NCI-H1092 treated with DMSO at 0.1 percent for 48 hours (cell line): ENCODE measurements around the gene GRAMD1B.

Experiments
- DNase-seq: peaks from one replicate; lab custom pipeline; 2025; lab: John Stamatoyannopoulos, UW

Gene GRAMD1B

DNA sequence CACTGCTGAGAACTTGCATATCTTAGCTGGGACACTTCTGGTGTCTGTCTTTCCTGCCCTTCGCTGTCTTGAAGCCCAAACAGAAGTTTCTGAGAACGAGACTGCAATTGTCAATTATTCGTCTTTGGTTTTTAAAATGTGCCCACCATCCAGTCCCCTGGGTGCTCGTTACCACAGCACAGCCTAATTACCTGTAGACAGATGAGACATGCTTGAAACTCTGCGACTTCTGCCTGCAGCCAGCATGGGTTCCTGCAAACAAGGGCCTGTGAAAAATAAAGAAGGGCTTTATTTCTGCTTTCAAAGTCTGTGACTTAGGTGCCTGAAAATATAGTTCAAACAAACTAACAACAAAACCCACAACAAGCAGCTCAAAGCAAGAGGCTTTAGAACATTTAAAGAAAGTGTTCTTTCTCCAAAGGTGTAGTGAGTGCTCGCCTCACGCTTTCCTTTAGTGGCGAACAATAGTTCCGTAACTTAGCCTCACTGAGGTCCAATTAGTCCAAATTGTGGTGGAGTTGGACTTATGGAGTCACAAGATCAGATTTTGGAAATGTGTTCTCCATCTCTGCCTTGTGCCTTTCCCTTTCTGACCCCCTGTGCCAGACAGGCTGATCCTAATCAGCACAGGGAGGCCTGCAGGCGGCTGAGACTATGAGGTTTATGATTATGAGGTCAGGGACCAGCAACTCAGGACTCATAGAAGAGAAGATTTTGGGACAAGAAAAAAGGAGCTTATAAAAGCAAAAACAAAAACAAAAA, 20.4 kb upstream of the GRAMD1B start:
- DNase-seq = no peak

DNA sequence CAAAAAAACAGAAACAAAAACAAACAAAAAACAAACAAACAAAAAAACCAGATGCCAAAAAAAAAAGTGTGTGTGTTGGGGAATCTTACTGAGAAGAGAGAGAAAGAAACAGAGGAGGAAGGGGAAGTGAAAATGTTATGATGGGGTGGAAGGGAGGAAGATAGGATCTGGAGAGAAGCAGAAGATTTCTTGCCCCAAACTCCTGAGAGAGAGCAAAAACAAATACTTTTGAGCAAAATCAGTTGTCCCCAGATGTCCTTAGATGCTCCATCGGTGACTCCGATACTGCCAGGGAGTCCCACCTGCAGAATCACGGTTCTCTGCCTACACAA, 19.9 kb upstream of the GRAMD1B start:
- no peak for DNase-seq

DNA sequence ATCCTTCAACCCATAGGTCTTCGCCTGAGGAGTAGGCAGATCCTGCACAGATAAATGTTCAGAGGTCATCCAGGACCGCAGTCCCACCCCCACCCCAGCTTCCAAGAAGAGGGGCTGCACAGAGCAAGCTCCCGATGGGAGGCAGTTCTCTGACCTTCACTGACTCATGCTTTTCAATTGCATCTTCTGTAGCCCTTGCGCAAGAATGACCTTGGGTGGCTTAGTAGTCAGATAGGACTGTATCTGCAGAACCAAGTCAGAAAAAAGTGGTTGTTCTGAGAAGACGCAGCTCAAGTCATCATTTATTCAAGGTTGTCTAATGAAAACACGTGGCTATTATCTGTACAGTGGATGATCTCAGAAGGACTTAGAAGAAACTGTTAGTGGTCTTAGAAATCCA, 16.4 kb upstream of the GRAMD1B start:
- DNase-seq = no peak

DNA sequence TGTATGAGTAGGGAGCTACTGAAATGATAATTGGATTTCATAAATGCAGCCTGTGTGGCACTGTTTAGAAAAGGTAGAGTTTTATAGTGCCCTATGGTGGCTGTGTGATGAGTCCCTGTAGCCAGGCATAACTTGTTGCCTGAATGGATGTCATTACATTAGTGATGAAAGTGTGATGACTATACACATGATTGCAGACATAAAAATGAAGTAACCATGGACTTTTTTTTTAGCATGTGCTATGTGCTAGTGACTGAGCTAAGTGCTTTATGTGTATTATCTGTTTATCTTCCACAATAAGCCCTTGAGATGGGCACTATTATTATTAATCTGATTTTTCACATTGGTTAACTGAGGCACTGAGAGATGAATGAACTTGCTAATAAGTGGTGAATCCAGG, 13.5 kb upstream of the GRAMD1B start:
- no peak for DNase-seq

DNA sequence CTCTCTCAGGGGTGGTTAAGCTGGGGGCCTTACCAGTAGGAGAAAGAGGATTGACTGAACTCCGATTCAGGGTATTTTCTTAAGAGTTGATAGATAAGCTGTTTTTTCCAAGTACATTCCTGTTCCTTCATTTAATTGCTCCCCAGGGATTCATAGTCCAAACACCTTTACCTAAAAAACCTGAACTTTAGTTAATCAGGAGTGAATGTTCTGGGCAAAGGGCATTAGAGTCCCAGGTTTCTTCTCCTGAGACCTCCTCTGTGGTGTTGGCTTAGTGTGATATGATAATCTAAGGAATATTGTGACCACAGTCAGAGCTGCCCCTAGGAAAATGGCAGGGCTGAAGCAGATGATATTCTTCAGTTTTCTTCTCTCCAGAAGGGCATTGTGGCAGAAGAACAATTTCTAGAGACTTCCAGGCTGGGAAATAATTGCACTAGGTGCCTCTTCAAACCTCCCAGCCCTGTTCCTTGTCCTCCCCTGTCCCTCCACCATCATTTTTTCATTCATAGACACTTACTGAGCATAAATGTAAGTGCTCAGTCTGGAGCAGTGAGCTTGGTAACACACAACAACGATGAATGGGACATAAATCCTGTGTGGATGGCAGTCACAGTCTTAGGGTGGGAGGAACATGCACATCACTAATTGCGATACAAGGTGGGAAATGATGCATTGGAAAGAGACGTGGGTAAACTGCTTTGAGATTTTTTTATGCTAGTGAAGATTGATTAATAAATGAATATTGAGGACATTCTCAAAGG, 11.5 kb upstream of the GRAMD1B start:
- no peak for DNase-seq

DNA sequence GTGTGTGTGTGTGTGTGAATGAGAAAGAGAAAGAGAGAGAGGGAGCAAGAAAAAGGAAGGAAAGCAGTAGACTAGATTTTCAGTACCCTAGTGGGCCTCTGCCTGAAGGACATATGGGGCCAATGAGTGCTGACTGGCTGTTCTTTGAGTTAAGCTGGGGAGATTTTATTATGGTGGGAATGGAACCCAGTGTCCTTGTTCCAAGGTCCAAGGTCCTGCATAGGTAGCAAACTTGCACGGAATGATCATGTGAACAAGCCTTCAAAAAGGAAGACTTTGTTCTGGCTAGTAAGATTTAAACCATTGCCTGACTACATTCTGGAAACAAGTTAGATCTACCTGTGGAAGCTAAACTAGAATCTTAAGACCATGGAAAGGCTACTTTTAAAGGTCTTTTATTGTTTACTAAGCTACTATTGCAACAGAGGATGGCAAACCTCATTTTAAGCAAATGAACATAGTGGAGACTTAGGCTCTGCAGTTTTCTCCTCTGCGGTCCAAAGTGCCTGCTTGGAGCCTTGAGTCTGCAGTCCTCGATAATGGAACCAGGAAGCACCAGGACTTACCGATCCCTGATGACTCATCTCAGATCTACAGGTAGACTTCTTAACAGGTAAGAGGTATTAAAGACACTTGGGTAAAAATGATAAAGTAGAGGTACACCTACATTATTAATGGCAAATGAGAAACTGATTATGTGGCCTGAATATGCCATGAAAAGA, 10.2 kb upstream of the GRAMD1B start:
- no peak for DNase-seq

DNA sequence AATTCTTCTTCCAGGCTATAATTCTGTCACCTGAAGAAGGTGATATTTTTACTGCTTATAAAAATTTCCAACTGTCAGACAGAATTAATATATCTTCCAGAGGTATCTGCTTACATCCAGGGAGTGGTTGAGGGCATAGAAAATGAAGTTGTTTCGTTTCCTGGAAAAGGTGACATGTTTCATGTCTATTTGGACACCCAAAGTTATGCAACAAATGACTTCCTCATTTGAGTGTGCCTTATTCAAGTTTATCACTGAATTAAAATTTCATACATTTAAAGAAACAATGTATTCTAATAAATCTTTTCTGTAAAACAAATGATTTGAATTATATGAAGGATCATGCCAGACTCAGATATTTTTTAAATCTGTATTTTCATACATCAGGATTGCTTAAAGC, 8.5 kb upstream of the GRAMD1B start:
- no peak for DNase-seq

DNA sequence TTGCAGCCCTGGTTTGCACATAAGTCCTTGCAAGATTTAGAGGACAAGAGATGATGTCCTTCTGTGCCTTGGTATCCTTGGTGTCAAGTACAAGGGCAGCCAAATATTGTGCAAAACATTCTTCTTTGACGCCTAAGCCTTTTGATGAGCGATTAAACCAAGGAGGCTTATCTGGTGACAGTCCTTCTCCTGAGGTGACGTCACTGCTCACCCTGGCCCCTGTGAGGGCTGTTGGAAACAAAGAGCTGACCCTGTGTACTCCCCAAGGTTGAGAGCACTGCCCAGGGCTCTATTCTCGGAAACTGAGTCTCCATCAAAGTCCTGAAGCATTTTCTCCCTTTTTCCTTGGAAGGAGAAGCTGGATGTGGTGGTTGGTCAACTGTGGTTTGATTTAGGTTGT, 4.7 kb upstream of the GRAMD1B start:
- no peak for DNase-seq

DNA sequence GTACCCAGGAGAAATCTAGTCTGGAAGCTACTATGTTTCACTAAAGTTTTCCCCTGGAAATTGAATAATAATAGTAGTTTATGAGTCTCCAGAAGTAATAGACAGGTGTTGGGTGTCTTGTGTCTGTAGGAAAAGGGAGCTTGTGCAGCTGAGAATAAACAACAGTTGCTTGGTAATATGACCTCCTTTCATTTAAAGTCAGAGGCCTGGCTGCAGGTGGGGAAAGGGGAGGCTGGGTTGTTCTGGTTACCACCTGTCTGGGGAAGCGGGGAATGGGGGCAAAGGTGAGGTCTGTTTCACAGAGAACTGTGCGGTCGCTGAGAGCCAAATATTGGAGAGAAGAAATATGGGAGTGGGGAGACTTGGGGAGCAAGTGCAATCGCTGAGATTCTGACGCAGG, 3.3 kb upstream of the GRAMD1B start:
- DNase-seq = no peak

DNA sequence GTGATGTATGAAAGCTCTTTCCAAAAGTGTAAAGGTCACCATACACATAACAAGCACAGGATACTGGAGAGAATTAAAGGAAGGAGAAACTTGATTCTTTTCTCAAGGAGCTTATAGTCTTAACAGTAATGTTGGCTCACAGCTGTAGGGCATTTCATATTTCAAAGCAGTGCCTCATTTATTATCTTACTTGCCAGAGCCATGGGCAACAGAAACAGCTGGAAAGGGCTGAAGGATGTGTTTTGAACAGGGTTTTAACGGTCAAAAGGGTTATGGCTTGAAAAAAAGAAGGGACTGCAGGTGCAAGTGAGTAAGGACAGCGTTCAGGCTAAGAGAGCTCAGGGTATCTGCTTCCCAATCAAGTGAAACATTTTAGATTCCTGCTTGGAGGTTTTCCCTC, 2.7 kb upstream of the GRAMD1B start:
- no peak for DNase-seq

DNA sequence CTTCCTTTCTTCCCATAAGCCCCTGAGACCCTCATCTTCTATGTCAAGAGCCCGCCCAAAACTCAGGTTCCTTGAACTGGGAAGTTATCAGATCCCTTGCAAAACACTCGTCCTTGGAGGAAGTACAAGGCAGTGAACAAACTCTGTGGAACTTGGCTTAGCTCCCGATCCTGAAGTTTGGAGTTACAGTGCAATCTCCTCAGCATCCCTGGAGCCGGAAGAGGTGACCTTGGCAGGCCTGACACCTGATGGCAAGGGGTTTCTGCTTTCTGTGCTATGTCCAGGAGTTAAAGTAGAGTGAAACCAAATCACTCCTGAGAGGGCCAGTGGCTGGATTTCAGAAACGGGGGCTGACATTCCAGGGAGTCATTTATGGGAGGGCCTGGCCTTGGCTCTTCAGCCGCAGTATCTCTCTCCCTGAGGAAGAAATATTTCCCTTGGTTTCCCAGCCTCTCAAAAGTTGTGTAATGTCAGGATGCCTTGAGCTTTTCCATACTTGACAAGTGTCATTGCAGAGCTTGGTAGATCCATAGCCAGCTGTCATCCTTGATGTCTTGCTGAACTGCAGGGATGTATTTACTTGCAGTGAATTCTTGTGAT, 1.9 kb upstream of the GRAMD1B start:
- no peak for DNase-seq

DNA sequence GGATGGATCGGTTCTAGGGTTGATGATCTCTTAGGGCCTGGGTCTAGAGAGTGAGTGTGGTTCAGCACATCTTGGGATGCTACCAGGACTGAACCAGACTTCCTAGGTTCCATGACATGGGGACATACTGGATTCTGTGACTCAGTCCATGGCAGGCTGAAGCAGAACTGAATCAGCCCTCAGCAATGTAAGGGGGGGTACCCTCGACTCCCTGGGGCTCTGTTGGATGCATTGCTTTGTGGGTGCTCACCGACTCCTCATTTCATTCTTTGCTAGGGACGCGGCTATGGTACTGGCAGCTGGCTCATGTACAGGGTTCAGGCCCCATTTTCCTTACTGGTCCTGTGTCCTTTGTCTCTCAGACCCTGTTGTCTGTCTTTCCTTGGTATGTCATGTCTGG, 733 bp upstream of the GRAMD1B start:
- DNase-seq = no peak

DNA sequence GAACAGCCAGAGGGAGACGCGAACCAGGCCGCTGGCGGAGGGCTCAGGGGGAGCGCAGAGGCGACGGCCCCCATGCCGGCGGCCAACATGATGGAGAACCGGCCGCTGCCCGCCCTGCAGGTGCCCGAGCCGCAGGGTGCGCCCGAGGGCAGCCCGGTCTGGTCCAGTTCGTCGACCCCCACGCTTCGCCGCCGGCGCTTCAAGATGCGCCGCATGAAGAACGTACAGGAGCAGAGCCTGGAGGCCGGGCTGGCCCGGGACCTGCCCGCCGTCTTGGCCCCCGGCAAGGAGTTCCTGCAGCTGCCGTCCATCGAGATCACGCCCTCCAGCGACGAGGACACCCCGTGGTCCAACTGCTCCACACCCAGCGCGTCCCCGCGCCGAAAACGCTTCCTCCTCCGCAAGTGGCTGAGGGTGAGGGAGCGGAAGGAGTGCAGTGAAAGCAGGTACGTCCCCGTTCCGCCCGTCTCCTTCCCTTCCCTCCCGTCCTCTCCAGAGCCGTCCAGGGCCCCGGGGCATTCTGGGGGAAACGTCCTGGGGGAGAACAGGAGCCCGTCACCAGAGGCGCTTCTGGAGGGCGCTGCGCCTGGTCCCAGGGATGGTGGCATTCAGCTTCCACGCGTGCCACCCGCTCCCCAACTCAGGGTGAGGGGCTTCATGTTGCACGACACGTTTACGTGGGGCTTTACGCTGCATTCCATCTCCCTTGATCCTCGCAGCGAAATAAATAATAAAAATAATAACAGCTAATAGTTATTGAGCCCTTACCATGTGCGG, 840 bp downstream of the GRAMD1B start:
- no peak for DNase-seq

DNA sequence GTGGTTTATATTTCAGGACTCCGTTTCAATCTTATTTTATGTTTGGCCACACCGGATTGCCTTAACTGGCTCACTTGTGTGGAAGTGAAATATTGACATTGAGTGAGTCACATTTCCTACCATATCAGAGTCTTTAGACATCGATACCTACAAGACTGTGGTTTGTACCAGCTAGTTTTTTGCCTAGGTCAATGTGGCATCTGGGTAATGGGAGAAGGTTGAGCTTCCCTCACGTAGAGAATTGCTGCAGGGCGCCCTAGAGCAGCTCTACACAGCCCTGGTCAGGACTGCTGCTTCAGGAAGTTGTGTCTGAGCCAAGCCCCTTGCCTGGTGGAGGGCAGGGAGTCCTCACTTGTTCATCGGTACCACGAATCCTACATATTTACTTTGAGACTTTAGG, 1.6 kb downstream of the GRAMD1B start:
- no peak for DNase-seq

DNA sequence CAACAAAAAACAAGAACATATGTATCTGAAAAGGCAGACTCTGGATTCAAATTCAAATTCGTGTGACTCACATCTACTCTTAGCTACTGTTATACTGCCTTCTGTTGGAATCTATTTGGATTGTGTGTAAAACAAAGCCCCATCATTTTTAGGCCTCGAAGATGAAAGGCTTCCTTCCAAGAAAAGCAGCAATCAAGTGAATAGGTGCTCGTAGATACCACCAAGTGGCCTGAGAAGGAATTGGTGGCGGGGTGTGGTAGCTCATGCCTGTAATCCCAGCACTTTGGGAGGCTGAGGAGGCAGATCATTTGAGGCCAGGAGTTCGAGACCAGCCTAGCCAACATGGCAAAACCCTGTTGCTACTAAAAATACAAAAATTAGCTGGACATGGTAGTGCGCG, 4.2 kb downstream of the GRAMD1B start:
- DNase-seq = no peak

DNA sequence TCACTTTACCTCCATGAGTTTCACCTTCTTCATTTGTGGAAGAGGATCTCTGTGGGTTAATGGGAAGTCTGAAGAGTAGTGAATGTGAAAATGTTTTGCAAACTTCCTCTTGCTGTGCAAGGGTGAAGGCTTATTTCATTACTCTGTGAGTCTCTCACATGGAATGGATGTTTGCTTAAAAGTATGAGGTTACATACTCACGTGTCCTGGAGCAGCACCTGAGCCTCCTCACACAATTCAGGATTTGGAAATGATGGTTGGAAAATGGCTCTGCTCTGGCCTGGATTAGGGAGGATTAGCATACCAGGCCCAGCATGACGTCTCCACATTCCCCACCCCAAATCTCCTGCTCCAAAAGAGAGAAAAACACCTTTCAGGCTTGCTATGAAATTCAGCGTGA, 4.8 kb downstream of the GRAMD1B start:
- no peak for DNase-seq

DNA sequence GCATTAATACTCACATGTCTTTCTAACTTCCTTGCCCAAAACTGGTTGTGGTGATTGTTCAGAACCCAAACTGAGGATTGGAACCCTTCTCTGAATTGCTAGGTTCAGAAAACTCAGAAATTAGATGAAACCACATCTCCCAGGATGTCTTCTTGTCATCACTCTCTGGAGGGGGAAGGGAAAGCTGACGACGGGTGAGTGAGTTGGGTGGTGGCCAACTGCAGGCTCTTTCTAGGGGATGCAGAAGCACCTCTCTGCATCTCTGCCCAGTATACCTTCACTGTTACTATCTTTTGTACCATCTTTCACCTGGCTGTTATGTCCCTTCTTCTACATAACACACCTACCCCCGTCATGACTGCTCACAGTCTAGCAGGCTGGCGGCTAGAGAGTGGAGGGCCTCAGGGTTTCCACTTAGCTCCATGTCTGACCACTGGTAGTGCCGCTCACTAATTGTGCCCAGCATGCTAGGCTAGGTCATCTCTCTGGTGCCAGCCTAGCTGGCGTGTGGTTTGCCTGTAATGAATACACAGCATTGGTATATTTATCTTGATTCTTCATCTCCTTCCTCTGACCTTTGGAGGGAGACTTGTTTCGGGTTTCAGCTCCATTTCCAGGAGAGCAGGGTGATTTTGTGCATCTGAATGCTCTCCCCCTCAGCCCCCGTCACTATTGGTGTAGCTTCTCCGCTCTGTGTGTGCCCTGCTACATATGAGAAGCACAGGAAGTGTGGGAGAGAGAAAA, 7.3 kb downstream of the GRAMD1B start:
- DNase-seq = no peak

DNA sequence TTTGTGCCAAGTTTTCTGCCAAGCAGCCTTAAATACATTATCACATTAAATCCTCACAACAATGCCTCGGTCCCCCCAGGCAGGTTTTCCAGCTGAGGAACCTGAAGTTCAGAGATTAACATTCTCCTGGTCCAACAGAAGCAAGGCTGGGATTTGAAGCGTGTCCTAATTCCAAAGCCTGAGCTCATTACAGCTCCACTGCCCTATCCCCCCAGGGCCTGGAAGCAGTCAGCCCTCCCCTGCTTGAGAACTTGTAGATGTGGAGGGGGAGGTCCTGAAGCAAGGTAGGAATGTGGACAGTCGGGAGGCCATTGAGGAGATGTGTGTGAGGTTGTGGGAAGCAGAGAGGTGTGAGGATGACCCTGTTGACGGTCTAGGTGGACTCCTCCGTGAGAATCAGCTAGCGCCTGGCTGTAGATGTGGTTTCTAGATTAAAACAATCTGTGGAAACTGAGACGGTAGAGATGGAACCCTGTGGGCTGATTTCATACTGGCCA, 8.1 kb downstream of the GRAMD1B start:
- DNase-seq = no peak

DNA sequence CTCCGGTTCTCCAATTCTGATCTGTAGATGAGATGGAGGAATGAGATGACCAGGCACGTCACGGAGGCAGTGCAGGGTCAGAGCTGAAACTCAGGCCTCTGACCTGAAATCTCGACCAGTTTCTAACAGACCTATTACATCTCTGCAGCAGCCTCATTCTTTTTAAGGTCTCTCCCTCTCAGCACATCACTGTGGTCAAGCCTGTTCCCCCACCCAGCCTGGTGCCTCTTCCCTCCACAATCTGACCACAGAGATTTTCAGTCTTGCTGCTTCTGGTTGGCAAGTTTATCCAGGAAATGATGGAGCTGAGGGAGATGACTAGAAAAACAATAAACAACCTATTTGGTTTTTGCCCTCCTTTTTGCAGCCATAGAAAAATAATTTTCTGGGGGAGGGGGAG, 9.5 kb downstream of the GRAMD1B start:
- DNase-seq = no peak

DNA sequence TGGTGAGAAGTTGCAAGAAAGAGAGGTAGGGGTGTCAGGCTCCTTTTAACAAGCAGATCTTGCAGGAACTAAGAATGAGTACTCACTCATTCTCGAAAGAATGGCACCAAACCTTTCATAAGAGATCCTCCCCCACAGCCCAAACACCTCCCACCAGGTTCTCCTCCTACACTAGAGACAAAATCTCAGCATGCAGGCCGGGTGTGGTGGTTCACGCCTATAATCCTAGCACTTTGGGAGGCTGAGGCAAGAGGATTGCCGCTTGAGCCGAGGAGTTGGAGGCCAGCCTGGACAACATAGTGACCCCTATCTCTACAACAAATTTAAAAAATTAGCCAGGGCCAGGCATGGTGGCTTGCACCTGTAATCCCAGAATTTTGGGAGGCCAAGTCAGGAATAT, 11.1 kb downstream of the GRAMD1B start:
- DNase-seq = no peak
